CD4-positive, alpha-beta T cell treated with Interleukin-4 for 1 hour (primary cell): ENCODE results near the gene ACTR2.

Source experiments
- DNase-seq, 2 donors: peaks; one replicate each; pipeline ENCODE4 v3.0.0-alpha.2; 2020 to 2022

ACTR2 gene

DNA sequence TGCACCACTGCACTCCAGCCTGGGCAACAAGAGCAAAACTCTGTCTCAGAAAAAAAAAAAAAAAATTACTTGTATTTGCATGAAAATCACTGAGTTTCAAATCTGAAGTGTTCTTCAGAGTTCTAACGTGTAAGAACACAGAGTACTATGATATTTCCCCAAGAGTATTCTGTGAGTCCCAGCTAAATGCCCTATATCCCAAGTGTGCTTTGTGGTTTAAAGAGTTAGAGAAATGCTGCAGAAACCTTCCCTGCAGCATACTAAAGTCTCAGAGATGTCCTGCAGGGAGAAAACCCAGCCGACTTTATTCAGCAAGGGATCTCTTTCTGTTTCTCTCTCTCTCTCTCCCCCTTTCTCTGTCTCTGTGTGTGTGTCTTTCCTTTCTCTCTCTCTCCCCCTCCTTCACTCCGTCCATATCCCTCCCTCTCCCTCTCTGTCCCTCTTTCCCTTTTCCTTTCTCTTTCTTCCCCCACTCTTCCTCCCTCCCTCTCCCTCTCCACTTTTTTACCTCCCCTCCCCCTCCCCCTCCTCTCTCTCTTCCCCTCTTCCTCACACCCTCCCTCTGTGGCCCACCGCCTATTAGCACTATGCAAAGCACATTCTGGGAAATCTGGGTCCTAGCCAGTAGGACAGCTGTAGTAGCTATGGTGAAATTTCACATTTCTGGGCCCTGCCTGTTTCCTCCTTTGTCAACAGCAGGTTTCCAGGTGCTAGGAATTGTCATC, 54.2 kb downstream of the ACTR2 start:
- DNase-seq, result no peak

- DNase-seq, result no peak
Measured at GRCh38 chr2:65282477-65283053, 54.9 kb downstream of the ACTR2 start.

- no peak for DNase-seq
Measured at GRCh38 chr2:65287364-65287763, 59.7 kb downstream of the ACTR2 start.

- no peak for DNase-seq
Measured at GRCh38 chr2:65291216-65292105, 63.8 kb downstream of the ACTR2 start.

- no peak for DNase-seq
Measured at GRCh38 chr2:65292106-65292400, 64.4 kb downstream of the ACTR2 start.

GRCh38 chr2:65292461-65293011, 64.9 kb downstream of the ACTR2 start:
- DNase-seq, result no peak

GRCh38 chr2:65293376-65293775, 65.7 kb downstream of the ACTR2 start:
- DNase-seq, result no peak

DNA sequence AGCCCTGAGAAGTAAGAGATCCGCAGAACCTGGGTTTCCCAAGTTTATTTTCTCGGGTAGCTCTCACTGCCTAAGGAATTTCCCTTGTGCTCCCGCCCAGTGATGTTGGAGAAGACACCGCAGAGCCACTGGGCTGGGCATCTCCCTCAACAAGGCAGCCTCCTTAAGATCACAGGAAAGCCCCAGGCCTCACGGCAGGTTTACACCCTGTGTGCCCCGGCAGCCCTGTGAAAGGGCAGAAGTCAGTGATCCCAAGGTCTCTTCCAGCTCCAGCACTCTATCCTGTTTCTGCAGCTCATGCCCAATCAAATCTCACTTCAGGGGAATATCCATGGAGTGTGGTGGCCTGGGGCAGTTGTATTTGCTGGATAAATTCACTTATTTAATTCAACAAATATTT, 66.5 kb downstream of the ACTR2 start:
- DNase-seq, result no peak

- no peak for DNase-seq
Measured at GRCh38 chr2:65294701-65295100, 67.1 kb downstream of the ACTR2 start.

GRCh38 chr2:65296971-65297370, 69.3 kb downstream of the ACTR2 start:
- no peak for DNase-seq

- DNase-seq, result no peak
Measured at GRCh38 chr2:65297544-65297943, 69.9 kb downstream of the ACTR2 start.

- no peak for DNase-seq
Measured at GRCh38 chr2:65298089-65298488, 70.5 kb downstream of the ACTR2 start.

DNA sequence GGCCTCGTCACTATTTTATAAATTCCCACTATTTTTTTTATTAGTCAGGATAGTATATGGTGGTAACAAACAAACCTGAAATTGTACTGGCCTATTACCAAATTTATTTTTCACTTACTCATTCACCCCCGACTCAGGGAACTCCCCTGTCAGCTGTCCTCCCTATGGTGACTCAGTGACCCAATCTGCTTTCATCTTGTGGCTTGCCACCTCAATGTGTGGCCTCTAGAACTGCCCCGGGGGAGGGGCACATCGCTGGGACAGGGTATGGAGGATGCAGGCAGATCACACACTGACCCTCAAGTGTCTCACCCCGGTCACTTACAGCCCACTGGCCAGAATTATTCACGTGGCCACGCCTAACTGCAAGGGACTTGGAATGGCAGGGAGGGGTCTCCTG, 71.6 kb downstream of the ACTR2 start:
- DNase-seq, result no peak

DNA sequence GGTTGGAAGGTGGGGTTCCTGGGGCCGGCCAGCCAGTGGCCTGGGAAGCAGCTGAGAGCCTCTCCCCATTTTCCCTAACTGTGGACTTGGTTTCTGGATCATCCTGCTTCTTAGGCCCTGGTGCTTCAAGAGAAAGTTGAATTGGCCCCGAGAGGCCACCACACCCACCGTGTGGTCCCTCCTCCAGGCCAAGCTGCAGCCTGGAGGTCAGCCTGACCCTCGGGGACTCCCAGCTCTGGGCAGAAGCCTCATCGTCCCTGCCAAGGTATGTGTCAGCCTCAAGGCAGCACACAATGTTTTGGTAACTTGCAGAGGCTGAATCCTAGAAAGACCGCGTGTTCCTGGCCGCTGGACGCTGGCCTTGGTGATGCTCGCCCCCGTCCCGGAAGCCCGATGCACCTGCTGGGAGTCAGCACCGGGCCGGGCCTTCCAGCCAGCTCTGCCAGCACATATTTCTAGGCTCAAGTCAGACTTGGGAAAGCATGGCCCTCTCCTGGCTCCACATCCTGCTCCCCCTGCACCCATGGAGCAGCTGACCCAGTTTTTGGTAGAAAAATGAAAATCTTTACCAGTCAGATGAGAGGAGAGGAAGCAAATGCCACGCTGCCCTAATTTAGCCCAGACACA, 72.6 kb downstream of the ACTR2 start:
- no peak for DNase-seq

- DNase-seq, result peak; percentile 40 to 57
Measured at GRCh38 chr2:65300761-65301711, 73.4 kb downstream of the ACTR2 start.

DNA sequence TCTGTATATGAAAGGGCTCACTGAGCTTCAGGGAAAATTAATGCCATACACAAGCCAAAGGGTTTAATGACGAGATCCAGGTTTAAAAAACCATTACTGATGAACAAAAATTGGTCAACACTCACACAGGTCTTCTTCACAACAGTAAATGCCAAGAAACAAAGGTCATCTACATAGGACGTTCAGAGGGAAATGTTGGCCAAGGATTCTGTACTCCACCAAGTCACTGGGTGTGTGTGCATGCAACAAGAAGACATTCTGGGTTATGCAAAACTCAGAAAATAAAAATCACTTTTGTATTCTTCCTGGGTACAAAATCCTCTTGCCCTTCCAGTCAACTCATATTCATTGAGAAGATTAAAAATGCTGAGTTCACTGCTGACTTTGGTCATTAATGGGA, 78.3 kb downstream of the ACTR2 start:
- DNase-seq, result no peak

DNA sequence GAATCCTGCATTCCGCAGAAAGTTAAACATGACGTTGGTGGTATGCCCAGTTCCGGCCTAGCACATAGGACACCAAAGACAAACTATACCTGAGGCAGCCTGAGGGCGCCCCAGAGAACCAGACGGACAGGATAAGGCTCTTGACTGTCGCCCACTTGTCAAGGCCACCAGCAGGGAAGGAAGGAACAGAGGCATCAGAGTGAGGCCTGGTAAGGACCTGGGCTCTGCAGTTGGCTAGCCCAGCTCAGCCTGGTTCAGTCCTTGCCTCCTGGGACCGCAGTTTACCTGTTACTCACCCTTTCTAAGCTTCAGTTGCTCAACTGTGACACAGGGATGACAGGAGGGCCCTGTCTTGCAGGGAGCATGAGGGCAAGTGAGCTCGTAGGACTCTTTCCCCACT, 82.1 kb downstream of the ACTR2 start:
- no peak for DNase-seq

GRCh38 chr2:65311049-65311448, 83.4 kb downstream of the ACTR2 start:
- no peak for DNase-seq

DNA sequence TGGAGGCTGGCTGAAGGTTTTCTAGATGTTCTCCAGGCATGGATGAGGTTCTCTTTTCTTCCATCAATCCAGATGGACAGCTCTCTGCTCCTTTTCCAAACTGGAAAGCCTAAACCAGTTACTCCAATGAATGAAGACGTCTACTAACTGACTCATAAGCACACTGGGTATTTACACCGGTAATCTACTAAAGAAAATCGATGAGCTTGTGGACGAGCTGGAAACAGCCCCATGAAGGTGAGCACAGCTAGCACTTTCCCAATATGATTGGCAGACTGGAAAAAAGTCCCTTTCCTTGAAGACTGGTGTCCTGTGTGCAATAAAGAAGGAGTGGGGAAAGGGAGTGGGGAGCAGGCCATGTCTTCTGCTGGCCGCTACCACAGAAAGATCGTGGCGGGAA, 84.0 kb downstream of the ACTR2 start:
- DNase-seq, result no peak

DNA sequence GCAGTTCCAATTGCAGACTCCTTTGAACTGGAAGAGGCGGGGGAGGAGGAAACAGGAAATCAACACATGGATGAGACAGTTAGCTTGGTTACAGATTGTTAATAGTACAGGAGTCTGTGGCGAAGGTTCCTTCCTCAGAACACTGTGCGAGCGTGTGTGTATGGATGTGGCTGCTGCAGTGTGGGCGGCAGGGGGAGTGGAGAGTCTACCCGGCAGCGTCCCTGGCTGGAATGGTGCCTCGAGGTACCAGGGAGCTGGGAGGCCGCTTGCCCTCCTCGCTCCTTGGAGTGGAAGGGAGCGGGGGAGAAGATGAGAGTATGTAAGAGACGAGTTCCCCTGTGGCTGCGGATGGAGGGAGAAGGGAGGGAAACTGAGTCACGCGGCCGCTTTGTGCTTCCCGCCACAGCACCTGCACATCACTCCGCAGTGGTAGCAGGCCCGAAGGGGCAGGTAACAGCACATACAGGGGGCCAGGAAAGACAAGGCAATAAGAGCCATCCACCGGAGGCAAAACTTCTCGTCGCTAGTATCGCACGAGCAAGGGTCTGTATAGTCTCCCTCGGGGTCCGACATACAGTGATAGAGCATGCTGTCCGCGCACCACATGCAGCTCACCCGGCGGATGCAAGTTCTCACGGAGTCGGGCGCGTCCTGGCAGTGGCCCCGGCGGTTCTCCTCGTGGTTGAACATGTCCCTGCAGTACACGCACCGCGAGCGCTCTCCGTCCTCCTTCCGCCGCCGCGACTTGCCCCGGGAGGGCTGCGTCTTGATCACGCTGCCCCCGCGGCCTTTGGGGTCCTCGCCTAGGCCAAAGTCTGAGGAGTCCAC, 85.7 kb downstream of the ACTR2 start:
- no peak for DNase-seq

DNA sequence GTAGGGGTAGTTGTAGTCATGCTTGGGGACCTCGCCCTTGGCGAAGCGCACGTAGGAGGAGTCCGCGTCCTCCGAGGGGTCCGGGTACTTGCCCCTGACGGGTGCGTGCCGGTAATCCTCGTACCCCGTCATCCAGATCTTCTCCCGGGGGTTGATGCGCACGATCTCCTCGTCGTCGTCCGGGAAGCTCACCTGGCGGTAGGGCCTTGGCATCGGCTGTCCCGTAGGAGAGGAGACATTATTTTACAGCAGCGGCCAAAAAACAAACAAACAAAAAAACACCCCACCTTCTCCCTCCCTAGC, 86.3 kb downstream of the ACTR2 start:
- DNase-seq, result no peak
